Tibial artery (tissue), 4 donors: Measurements from ENCODE around the gene ITGBL1.
A peak's percentile ranks its signal among the peaks of the same experiment; 100 is the strongest.
"Not testable (repeated sequence)": the region's sequence is repeated elsewhere in the genome, so short reads cannot be mapped to it uniquely, and the experiment has no call there.

Experiments
- DNase-seq, 2 donors: peaks; one replicate each; pipeline ENCODE4 v3.0.0-alpha.2; 2019
- H3K27ac ChIP-seq, 2 donors: fragments of 200-600 bp; sonication (generic) in 1 of 2; 1 replicate in 1 of 2; 2 replicates in 1 of 2; pipeline ENCODE4 v1.5.1; 2018 to 2019; ENCODE audit warnings: mild to moderate bottlenecking in 1 of 2
- H3K27me3 ChIP-seq, 2 donors: fragments of 200-600 bp; sonication (generic) in 1 of 2; one replicate each; pipeline versions ENCODE4 v1.5.1 to v1.6.0; 2016 to 2019
- H3K36me3 ChIP-seq, 3 donors: fragments of 200-600 bp; sonication (generic) in 2 of 3; one replicate each; pipeline ENCODE4 v1.5.1; 2016 to 2019; ENCODE audit warnings: mild to moderate bottlenecking in 2 of 3
- H3K4me1 ChIP-seq, 4 donors: fragments of 200-600 bp; sonication (generic) in 2 of 4; 1 replicate in 3 of 4; 2 replicates in 1 of 4; pipeline ENCODE4 v1.5.1; 2016 to 2019
- H3K4me3 ChIP-seq, 2 donors: fragments of 200-600 bp; sonication (generic) in 1 of 2; 1 replicate in 1 of 2; 2 replicates in 1 of 2; pipeline ENCODE4 v1.5.1; 2018 to 2019; ENCODE audit warnings: mild to moderate bottlenecking in 2 of 2
- H3K9me3 ChIP-seq, 3 donors: fragments of 200-600 bp; sonication (generic) in 1 of 3; one replicate each; pipeline ENCODE4 v1.5.1; 2016 to 2019
- intact Hi-C: fragments of 100-400 bp; cut with DNase I; formaldehyde crosslinking; loops from one replicate; pipeline ENCODE4 v1.15.0; 2023; ENCODE audit warnings: low total_unique reads
- TF ChIP-seq, protein P1 (sequence below), 2 experiments: fragments of 200-600 bp in 1 of 2; fragments of 450-650 bp in 1 of 2; IDR thresholded peaks; one replicate each; pipeline ENCODE4 v1.5.1; 2017 to 2019; ENCODE audit warnings: antibody characterized with exemption in 2 of 2, mild to moderate bottlenecking in 1 of 2, moderate library complexity in 1 of 2

The ITGBL1 gene

DNA sequence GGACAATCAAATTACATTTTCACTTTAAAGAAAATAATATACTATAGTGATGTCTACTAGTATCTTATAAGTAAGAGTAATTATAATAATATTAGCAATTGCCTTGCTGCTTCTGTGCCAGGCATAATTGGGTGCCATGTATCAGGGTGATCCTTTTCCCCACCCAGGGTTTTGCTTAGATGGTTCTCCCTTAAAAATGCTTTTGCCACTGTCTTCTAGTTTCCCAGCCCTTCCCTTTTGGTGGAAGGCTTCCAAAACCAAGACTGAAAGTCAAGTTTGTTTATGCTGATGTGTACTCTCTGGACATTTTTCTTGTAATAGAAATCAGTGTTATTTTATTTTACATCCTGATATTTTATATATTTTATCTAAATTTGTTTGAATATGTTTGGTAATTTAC lies 77.8 kb downstream of the ITGBL1 start:
- H3K36me3 ChIP-seq: no peaks in the 10 kb centered on the region
- intact Hi-C loops: no loop called here
- no peaks in the 10 kb centered on the region for H3K27me3 ChIP-seq
- no peaks in the 10 kb centered on the region for H3K9me3 ChIP-seq
- no peak for DNase-seq
- TF ChIP-seq, protein P1, sequence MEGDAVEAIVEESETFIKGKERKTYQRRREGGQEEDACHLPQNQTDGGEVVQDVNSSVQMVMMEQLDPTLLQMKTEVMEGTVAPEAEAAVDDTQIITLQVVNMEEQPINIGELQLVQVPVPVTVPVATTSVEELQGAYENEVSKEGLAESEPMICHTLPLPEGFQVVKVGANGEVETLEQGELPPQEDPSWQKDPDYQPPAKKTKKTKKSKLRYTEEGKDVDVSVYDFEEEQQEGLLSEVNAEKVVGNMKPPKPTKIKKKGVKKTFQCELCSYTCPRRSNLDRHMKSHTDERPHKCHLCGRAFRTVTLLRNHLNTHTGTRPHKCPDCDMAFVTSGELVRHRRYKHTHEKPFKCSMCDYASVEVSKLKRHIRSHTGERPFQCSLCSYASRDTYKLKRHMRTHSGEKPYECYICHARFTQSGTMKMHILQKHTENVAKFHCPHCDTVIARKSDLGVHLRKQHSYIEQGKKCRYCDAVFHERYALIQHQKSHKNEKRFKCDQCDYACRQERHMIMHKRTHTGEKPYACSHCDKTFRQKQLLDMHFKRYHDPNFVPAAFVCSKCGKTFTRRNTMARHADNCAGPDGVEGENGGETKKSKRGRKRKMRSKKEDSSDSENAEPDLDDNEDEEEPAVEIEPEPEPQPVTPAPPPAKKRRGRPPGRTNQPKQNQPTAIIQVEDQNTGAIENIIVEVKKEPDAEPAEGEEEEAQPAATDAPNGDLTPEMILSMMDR (IDR thresholded peaks at IDR 0.05): no peak
- H3K4me1 ChIP-seq: peaks cover 0 to 65% (median 7%) of the 10 kb centered on the region in 4 donors
- peak overlapping the region; percentile 56 to 72 for H3K27ac ChIP-seq
- H3K4me3 ChIP-seq: no peak overlapping the region

DNA sequence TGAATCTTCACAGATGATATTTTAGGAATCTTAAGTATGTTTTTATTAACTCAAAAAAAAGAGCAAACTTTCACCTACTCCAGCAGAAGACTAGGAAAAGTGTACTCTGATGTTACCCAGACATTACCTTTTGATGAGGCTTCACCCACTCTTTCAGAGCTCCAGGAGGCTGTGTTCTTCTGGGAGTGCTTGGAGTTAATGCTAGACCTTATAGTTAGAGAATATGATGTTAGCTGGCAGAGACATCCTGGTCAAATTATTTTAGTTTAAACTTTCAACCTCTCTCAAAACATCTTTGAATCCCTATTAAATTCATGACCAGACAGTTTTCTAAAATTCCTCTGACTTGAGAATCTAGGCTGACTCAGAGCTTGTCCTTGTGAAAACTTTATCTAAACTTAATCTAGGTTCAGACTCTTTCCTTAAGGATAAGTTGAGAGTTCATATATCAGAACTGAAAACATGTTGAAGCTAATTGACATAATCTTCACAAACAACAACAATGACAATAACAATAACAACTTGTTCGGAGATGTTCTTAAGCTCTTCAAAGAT lies 82.8 kb downstream of the ITGBL1 start:
- TF ChIP-seq, protein P1 (IDR thresholded peaks at IDR 0.05): no peak
- no peaks in the 10 kb centered on the region for H3K9me3 ChIP-seq
- H3K4me1 ChIP-seq: peaks cover 0 to 66% (median 9%) of the 10 kb centered on the region in 4 donors
- no peaks in the 10 kb centered on the region for H3K27me3 ChIP-seq
- no peak overlapping the region for H3K4me3 ChIP-seq
- intact Hi-C loops: no loop called here
- H3K27ac ChIP-seq: peak overlapping the region; percentile 64 to 76
- no peak for DNase-seq
- H3K36me3 ChIP-seq: no peaks in the 10 kb centered on the region

DNA sequence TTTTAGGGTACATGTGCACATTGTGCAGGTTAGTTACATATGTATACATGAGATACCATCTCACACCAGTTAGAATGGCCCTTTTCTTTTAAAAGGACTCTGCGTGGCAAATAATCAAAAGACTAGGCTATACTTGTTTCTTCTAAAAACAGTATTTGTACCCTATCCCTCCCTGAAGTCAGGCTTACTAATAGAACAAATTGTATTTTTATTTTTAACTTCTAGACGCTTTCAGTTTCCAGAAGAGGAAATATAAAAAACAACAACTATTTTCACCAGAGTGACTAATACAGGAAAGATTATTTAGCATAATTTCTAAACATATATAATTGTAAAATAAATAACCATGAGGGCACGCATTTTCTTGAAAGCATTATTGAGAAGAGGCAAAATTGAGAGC lies 83.6 kb downstream of the ITGBL1 start:
- no peaks in the 10 kb centered on the region for H3K36me3 ChIP-seq
- H3K4me3 ChIP-seq: no peak overlapping the region
- H3K27ac ChIP-seq: peak overlapping the region; percentile 64 to 76
- no peaks in the 10 kb centered on the region for H3K9me3 ChIP-seq
- TF ChIP-seq, protein P1 (IDR thresholded peaks at IDR 0.05): no peak
- DNase-seq: no peak
- intact Hi-C loops: no loop called here
- peaks cover 0 to 58% (median 8%) of the 10 kb centered on the region in 4 donors for H3K4me1 ChIP-seq
- H3K27me3 ChIP-seq: no peaks in the 10 kb centered on the region

DNA sequence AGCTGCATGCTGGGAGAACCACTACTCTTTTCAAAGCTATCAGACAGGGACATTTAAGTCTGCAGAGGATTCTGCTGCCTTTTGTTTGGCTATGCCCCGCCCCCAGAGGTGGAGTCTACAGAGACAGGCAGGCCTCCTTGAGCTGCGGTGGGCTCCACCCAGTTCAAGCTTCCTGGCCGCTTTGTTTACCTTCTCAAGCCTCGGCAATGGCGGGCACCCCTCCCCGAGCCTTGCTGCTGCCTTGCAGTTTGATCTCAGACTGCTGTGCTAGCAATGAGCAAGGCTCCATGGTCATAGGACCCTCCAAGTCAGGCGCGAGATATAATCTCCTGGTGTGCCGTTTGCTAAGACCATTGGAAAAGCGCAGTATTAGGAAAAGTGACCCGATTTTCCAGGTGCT lies 92.1 kb downstream of the ITGBL1 start:
- H3K9me3 ChIP-seq, H3K36me3 ChIP-seq, H3K4me3 ChIP-seq, H3K27me3 ChIP-seq, DNase-seq, intact Hi-C loops: not testable (repeated sequence)
- H3K4me1 ChIP-seq: peaks cover 0 to 34% (median 4%) of the 10 kb centered on the region in 4 donors
- peak overlapping the region in 1 of 2 donors; percentile 55 for H3K27ac ChIP-seq

DNA sequence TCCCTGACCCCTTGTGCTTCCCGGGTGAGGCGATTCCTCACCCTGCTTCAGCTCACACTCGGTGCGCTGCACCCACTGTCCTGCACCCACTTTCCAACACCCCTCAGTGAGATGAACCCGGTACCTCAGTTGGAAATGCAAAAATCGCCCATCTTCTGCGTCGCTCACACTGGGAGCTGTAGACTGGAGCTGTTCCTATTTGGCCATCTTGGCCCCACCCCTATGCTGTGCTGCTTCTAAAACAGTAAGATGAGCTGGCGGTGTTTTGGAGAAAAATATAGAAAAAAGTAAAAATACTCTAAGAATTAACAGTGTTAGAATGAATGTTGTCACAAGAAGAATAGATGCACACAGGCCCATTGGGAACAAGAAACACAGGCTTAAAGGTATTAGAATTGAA lies 92.5 kb downstream of the ITGBL1 start:
- no peak overlapping the region for H3K4me3 ChIP-seq
- H3K4me1 ChIP-seq: peaks cover 0 to 38% (median 4%) of the 10 kb centered on the region in 4 donors
- DNase-seq: no peak
- H3K27me3 ChIP-seq: no peaks in the 10 kb centered on the region
- intact Hi-C loops: no loop called here
- H3K27ac ChIP-seq: peak overlapping the region; percentile 14 to 55
- H3K9me3 ChIP-seq: no peaks in the 10 kb centered on the region
- H3K36me3 ChIP-seq: no peaks in the 10 kb centered on the region
- TF ChIP-seq, protein P1 (IDR thresholded peaks at IDR 0.05): no peak

DNA sequence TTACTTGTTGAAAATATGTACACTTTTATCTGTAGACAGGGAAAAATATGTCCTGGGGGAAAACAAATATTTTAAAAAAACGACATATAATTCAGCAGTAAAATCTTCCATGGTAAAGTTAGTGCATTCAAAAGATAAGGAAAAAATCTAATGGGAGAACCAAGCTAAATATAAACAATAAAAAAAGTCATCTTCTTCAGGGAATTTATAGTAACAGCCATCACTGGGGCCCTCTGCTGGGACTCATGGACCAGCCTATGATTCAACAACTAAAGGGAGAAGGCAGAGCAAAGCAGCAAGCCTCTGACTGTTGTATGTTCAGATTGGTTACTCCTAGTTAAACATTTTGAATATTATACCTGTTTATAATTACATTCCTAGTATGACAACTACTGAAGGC lies 93.0 kb downstream of the ITGBL1 start:
- intact Hi-C loops: no loop called here

More for the DNA sequence above, 93.0 kb downstream of the ITGBL1 start:
- peaks cover 0 to 44% (median 6%) of the 10 kb centered on the region in 4 donors for H3K4me1 ChIP-seq
- no peak for DNase-seq
- H3K9me3 ChIP-seq: no peaks in the 10 kb centered on the region
- H3K36me3 ChIP-seq: no peaks in the 10 kb centered on the region
- TF ChIP-seq, protein P1 (IDR thresholded peaks at IDR 0.05): peak in 1 of 2 experiments; percentile 27
- no peak overlapping the region for H3K4me3 ChIP-seq
- no peaks in the 10 kb centered on the region for H3K27me3 ChIP-seq
- peak overlapping the region; percentile 47 to 55 for H3K27ac ChIP-seq
